Colonic mucosa (tissue), 4 donors: Measurements from ENCODE around the gene LRRC72. TPM values are rescaled to one million over a fixed set of nuclear protein-coding genes. Genes with fewer than 3 reads are reported as not detected.
"Not testable (repeated sequence)": the region's sequence is repeated elsewhere in the genome, so short reads cannot be mapped to it uniquely, and the experiment has no call there.

Source experiments
- DNase-seq: peaks from one replicate; pipeline ENCODE4 v3.0.0-alpha.2; 2020
- H3K27ac ChIP-seq: fragments of 200-600 bp; one replicate; pipeline ENCODE4 v1.8.0; 2021
- H3K27me3 ChIP-seq: fragments of 200-600 bp; one replicate; pipeline ENCODE4 v1.8.0; 2021
- H3K36me3 ChIP-seq: fragments of 200-600 bp; one replicate; pipeline ENCODE4 v1.8.0; 2021
- H3K4me1 ChIP-seq: fragments of 200-600 bp; one replicate; pipeline ENCODE4 v1.8.0; 2021; ENCODE audit warnings: mild to moderate bottlenecking
- H3K4me3 ChIP-seq: fragments of 200-600 bp; one replicate; pipeline ENCODE4 v1.8.0; 2021
- H3K9ac ChIP-seq, 2 donors: one replicate each; pipeline ENCODE4 v1.7.0; 2013; ENCODE audit warnings: control low read depth in 2 of 2, low read depth in 2 of 2, low read length in 2 of 2
- H3K9me3 ChIP-seq: fragments of 200-600 bp; one replicate; pipeline ENCODE4 v1.8.0; 2021
- intact Hi-C: fragments of 100-400 bp; cut with DNase I; formaldehyde crosslinking; loops from one replicate; pipeline ENCODE4 v1.14.1; 2022
- total RNA-seq, 2 donors: library from RNA; stranded (reverse); fragmentation: NEBNext Ultra II Directional in 1 of 2; extraction: Animal tissue kit (Norgen Biotek cat#: 25700) in 1 of 2; gene quantifications; one replicate each; pipeline ENCODE4 v1.2.1, GENCODE V29; 2021
- TF ChIP-seq, protein P1 (sequence below): fragments of 200-600 bp; IDR thresholded peaks from one replicate; pipeline ENCODE4 v1.8.0; 2022; ENCODE audit warnings: antibody characterized with exemption, mild to moderate bottlenecking
- donor health status: healthy.
- donor health status: DM: no; HTN: no; CAD: no.
- donor health status: DM: no; HTN: no; CAD: no.

LRRC72 gene
- total RNA-seq, 2 donors from 2014 or later: not detected

DNA sequence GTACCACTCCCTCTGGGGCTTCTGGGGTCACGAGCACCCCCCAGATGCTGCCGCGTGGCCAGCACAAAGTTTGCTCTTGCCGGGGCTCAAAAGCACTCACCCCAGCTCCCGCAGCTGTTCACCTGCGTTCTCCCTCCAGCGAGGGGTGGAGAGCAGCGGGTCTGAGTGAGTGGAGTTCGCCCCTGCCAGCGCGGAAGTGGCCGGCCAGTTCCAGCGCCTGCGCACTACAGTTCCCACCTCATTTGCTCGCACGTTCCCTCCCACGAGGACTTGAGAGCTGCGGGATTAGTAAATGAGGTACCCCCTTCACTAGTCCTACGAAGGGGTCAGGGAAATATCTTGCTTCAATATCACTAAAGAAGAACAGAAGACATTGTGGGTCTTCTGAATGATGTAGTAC is 24.3 kb upstream of the LRRC72 start:
- Histone ChIP-seq H3K27me3 (no peaks in the 10 kb centered on the region), H3K4me3 (no peak overlapping the region), H3K9ac (no peak overlapping the region), H3K36me3 (no peaks in the 10 kb centered on the region), H3K9me3 (no peaks in the 10 kb centered on the region), H3K4me1 (no peaks in the 10 kb centered on the region), H3K27ac (no peak overlapping the region)
- DNase-seq: no peak
- TF ChIP-seq, protein P1, sequence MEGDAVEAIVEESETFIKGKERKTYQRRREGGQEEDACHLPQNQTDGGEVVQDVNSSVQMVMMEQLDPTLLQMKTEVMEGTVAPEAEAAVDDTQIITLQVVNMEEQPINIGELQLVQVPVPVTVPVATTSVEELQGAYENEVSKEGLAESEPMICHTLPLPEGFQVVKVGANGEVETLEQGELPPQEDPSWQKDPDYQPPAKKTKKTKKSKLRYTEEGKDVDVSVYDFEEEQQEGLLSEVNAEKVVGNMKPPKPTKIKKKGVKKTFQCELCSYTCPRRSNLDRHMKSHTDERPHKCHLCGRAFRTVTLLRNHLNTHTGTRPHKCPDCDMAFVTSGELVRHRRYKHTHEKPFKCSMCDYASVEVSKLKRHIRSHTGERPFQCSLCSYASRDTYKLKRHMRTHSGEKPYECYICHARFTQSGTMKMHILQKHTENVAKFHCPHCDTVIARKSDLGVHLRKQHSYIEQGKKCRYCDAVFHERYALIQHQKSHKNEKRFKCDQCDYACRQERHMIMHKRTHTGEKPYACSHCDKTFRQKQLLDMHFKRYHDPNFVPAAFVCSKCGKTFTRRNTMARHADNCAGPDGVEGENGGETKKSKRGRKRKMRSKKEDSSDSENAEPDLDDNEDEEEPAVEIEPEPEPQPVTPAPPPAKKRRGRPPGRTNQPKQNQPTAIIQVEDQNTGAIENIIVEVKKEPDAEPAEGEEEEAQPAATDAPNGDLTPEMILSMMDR: no peak
- intact Hi-C loops: no loop called here

GRCh38 chr7:16504019-16504418 is 22.6 kb upstream of the LRRC72 start:
- TF ChIP-seq, protein P1: no peak
- intact Hi-C loops: no loop called here
- Histone ChIP-seq H3K9me3 (no peaks in the 10 kb centered on the region), H3K27me3 (no peaks in the 10 kb centered on the region), H3K4me1 (no peaks in the 10 kb centered on the region), H3K36me3 (no peaks in the 10 kb centered on the region), H3K9ac (no peak overlapping the region), H3K27ac (no peak overlapping the region), H3K4me3 (no peak overlapping the region)
- no peak for DNase-seq

- H3K27ac ChIP-seq, H3K4me1 ChIP-seq, H3K36me3 ChIP-seq, DNase-seq, H3K9me3 ChIP-seq, H3K9ac ChIP-seq, H3K4me3 ChIP-seq, intact Hi-C loops, H3K27me3 ChIP-seq: not testable (repeated sequence)
Observed at GRCh38 chr7:16506422-16506821, 20.2 kb upstream of the LRRC72 start.

- no peaks in the 10 kb centered on the region for H3K4me1 ChIP-seq
- intact Hi-C loops: no loop called here
- DNase-seq: no peak
- no peak overlapping the region for H3K27ac ChIP-seq
- no peaks in the 10 kb centered on the region for H3K9me3 ChIP-seq
- H3K27me3 ChIP-seq: no peaks in the 10 kb centered on the region
- TF ChIP-seq, protein P1: no peak
- H3K4me3 ChIP-seq: no peak overlapping the region
- H3K36me3 ChIP-seq: no peaks in the 10 kb centered on the region
- no peak overlapping the region for H3K9ac ChIP-seq
Observed at GRCh38 chr7:16509829-16510228, 16.8 kb upstream of the LRRC72 start.

GRCh38 chr7:16511314-16511713 is 15.3 kb upstream of the LRRC72 start:
- Histone ChIP-seq H3K27me3 (no peaks in the 10 kb centered on the region), H3K4me3 (no peak overlapping the region), H3K4me1 (no peaks in the 10 kb centered on the region), H3K9ac (no peak overlapping the region), H3K36me3 (no peaks in the 10 kb centered on the region), H3K27ac (no peak overlapping the region), H3K9me3 (no peaks in the 10 kb centered on the region)
- intact Hi-C loops: no loop called here
- TF ChIP-seq, protein P1: no peak
- DNase-seq: no peak

- H3K4me1 ChIP-seq: no peaks in the 10 kb centered on the region
Observed at GRCh38 chr7:16512097-16512496, 14.5 kb upstream of the LRRC72 start.

More at GRCh38 chr7:16512097-16512496, 14.5 kb upstream of the LRRC72 start:
- no peaks in the 10 kb centered on the region for H3K27me3 ChIP-seq
- no peak overlapping the region for H3K4me3 ChIP-seq
- intact Hi-C loops: no loop called here
- no peak overlapping the region for H3K27ac ChIP-seq
- no peaks in the 10 kb centered on the region for H3K36me3 ChIP-seq
- no peak for DNase-seq
- H3K9ac ChIP-seq: no peak overlapping the region
- TF ChIP-seq, protein P1: no peak
- H3K9me3 ChIP-seq: no peaks in the 10 kb centered on the region
